T-cell (primary cell): ENCODE measurements around the gene PSMB8. TPM values are rescaled to one million over a fixed set of nuclear protein-coding genes. Genes with fewer than 3 reads are reported as not detected.
A peak's percentile ranks its signal among the peaks of the same experiment; 100 is the strongest.

Experiments used
- ATAC-seq, 4 experiments: fragments of 200-7000 bp in 3 of 4; fragments of 150-1000 bp in 1 of 4; cut with Tn5 transposase; replicated peaks in 1 of 4; 1 replicate in 3 of 4; 2 replicates in 1 of 4; pipeline ENCODE4 v1.10.0; 2021; ENCODE audit warnings: moderate library complexity in 3 of 4, mild to moderate bottlenecking in 2 of 4, moderate number of reproducible peaks in 1 of 4
- CTCF ChIA-PET, 2 donors: fragments of 300-600 bp; sonication (Branson Sonifier 250); formaldehyde crosslinking; loops; one replicate each; lab custom pipeline; 2022; ENCODE audit warnings: antibody characterized with exemption in 2 of 2; lab: Charles Lee
- POLR2A ChIA-PET, 2 donors: fragments of 300-600 bp; sonication (Branson Sonifier 250); formaldehyde crosslinking; loops; one replicate each; lab custom pipeline; 2022; ENCODE audit warnings: antibody characterized with exemption in 2 of 2; lab: Charles Lee
- DNase-seq, 35 experiments: peaks; one replicate each; pipeline versions ENCODE4 v3.0.0 to v3.0.0-alpha.2; 2013 to 2023
- H3K27ac ChIP-seq: one replicate; pipeline ENCODE4 v1.5.1; 2013; ENCODE audit warnings: low read length
- H3K27me3 ChIP-seq, 2 experiments: replicated peaks in 1 of 2; 1 replicate in 1 of 2; 2 replicates in 1 of 2; pipeline versions ENCODE4 v1.6.1 to v1.7.0; 2013; ENCODE audit warnings: low read length in 1 of 2, mixed read lengths in 1 of 2; ENCODE audit not compliant: control insufficient read depth in 2 of 2, insufficient read depth in 2 of 2; ENCODE audit errors: extremely low read depth in 1 of 2
- H3K36me3 ChIP-seq, 2 donors: 1 replicate in 1 of 2; 2 replicates in 1 of 2; pipeline versions ENCODE4 v1.6.1 to v1.7.0; 2013; ENCODE audit warnings: low read length in 1 of 2; ENCODE audit not compliant: control insufficient read depth in 2 of 2, insufficient read depth in 1 of 2; ENCODE audit errors: extremely low read depth in 1 of 2
- H3K4me1 ChIP-seq, 2 experiments: 1 replicate in 1 of 2; 2 replicates in 1 of 2; pipeline versions ENCODE4 v1.6.1 to v1.7.0; 2013; ENCODE audit warnings: low read length in 2 of 2, mixed read lengths in 1 of 2; ENCODE audit not compliant: insufficient read depth in 2 of 2, control insufficient read depth in 1 of 2; ENCODE audit errors: extremely low read depth in 1 of 2
- H3K4me3 ChIP-seq, 2 donors: 1 replicate in 1 of 2; 2 replicates in 1 of 2; pipeline versions ENCODE4 v1.5.1 to v1.7.0; 2013; ENCODE audit warnings: mild to moderate bottlenecking in 2 of 2, low read length in 1 of 2, moderate library complexity in 1 of 2; ENCODE audit not compliant: control insufficient read depth in 1 of 2; ENCODE audit errors: extremely low read depth in 1 of 2
- H3K9me3 ChIP-seq: 2 replicates; pipeline ENCODE4 v1.7.0; 2013
- H3K27ac Mint-ChIP-seq, 2 donors: one replicate each; pipeline ENCODE4 v1.8.0; 2020 to 2021; ENCODE audit warnings: mild to moderate bottlenecking in 2 of 2, mixed read lengths in 2 of 2
- H3K27me3 Mint-ChIP-seq, 2 donors: one replicate each; pipeline ENCODE4 v1.8.0; 2021 to 2022; ENCODE audit warnings: mixed read lengths in 2 of 2
- H3K36me3 Mint-ChIP-seq: one replicate; pipeline ENCODE4 v1.8.0; 2021; ENCODE audit warnings: mixed read lengths
- H3K4me1 Mint-ChIP-seq, 3 donors: one replicate each; pipeline ENCODE4 v1.8.0; 2020 to 2022; ENCODE audit warnings: mixed read lengths in 3 of 3, mild to moderate bottlenecking in 1 of 3
- H3K4me3 Mint-ChIP-seq, 3 donors: one replicate each; pipeline ENCODE4 v1.8.0; 2020 to 2022; ENCODE audit warnings: mild to moderate bottlenecking in 3 of 3, mixed read lengths in 3 of 3, moderate library complexity in 3 of 3
- H3K9me3 Mint-ChIP-seq, 3 donors: one replicate each; pipeline ENCODE4 v1.8.0; 2020 to 2022; ENCODE audit warnings: mixed read lengths in 3 of 3
- WGBS: methylation state at CpG from one replicate; pipeline ENCODE4 v1.1.5; 2013; ENCODE audit warnings: missing lambda C conversion rate; ENCODE audit not compliant: insufficient coverage; 5-methylcytosine and 5-hydroxymethylcytosine counted together
- total RNA-seq, 35 experiments: library from RNA in 6 of 35; stranded (reverse) in 6 of 35; fragments of 120-200 nt in 1 of 35; gene quantifications; one replicate each; pipeline versions ENCODE4 v1.2.1 to v1.2.4 and lab custom pipeline; 2013 to 2026

Gene PSMB8
- total RNA-seq, 5 donors from 2014 or later (not counting 1 experiment from before 2014, with no cell fraction given): 131 to 171 (median 150) TPM

DNA sequence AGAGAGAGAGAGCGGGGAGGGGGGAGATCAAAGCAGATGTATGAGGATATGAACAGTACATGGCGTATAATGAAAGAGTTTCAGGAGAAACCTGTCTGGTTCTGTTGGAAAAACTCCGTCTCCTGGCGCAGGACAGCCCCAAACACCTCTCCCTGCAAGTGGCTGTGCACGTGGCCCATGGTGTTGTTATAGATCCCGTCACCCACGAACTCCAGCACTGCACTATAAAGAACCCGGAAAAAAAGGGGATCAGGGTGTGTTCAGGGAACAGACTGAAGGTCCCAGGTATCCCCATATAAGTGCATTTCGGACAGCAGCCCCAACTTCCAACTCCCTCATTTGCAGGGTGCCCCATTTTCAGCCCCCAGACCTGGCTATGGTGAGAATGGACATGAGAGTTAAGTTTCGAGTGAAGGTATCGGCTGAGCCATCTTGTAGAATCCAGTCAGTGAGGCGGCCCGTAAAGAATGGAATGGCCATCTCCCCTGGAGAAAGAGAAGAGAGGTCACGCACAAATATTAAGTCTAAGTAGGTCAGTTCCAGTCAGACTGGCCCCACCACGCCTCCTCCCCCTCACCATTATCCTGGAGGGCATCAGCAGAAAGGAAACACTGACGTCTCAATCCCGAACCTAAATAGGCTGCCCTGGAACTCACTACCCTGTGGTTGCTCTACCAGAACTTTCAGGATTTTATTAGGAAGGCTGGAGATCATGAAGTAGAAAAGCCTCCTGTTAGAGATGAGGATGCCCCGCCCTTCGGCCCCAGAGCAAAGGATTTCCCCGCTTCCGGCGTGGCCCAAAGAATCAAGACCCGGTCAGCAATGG is 8.4 kb upstream of the PSMB8 start:
- H3K4me1 ChIP-seq: peaks cover 45 to 69% of the 10 kb centered on the region in 2 experiments
- Mint-ChIP-seq H3K9me3 (no peaks in the 10 kb centered on the region), H3K4me1 (peaks cover 72 to 88% (median 74%) of the 10 kb centered on the region in 3 donors), H3K27me3 (no peaks in the 10 kb centered on the region), H3K27ac (peak overlapping the region; percentile 98 to 100), H3K36me3 (peaks cover 66% of the 10 kb centered on the region), H3K4me3 (peak overlapping the region; percentile 98 to 99 (median 98))
- peaks cover 11 to 61% of the 10 kb centered on the region in 2 donors for H3K36me3 ChIP-seq
- ChIA-PET CTCF (interaction anchor here in 1 of 2 donors (1.3 to 5.9 kb wide), 5 partner anchors 7 to 16 kb away, joined by 8 to 236 read pairs (median 65); partner anchors contain the start of genes PSMB8 and TAP2), POLR2A (interaction anchor here (1.5 to 2.2 kb wide), 4 partner anchors 7 to 120 kb away, joined by 10 to 24 read pairs (median 24); partner anchors contain the start of genes PSMB8 (in 1 of the 2) and TAP2 (in 1 of the 2))
- DNase-seq: peak in 1 of 35 experiments; percentile 47
- peak overlapping the region; percentile 99 for H3K27ac ChIP-seq
- ATAC-seq: no peak
- H3K9me3 ChIP-seq: no peaks in the 10 kb centered on the region
- no peaks in the 10 kb centered on the region for H3K27me3 ChIP-seq
- 4% methylated on average over 9 of the region's 23 CpGs for WGBS
- peak overlapping the region; percentile 85 to 95 for H3K4me3 ChIP-seq

- no peak for ATAC-seq
- H3K27ac Mint-ChIP-seq: peak overlapping the region; percentile 98 to 100
- peaks cover 67% of the 10 kb centered on the region for H3K36me3 Mint-ChIP-seq
- H3K27me3 Mint-ChIP-seq: no peaks in the 10 kb centered on the region
- no CpG with 5 or more reads among the region's 4 CpGs for WGBS
- Histone ChIP-seq H3K36me3 (peaks cover 14 to 66% of the 10 kb centered on the region in 2 donors), H3K9me3 (no peaks in the 10 kb centered on the region), H3K27ac (peak overlapping the region; percentile 99), H3K4me1 (peaks cover 53 to 73% of the 10 kb centered on the region in 2 experiments), H3K27me3 (no peaks in the 10 kb centered on the region), H3K4me3 (peak overlapping the region in 1 of 2 donors; percentile 95)
- ChIA-PET POLR2A (interaction anchor here (0.6 to 0.9 kb wide), 3 partner anchors 14 to 120 kb away, joined by 3 read pairs; no protein-coding TSS in a partner anchor), CTCF (interaction anchor here (0.6 to 2.0 kb wide), 4 partner anchors 9 to 17 kb away, joined by 3 to 18 read pairs (median 10); partner anchors contain the start of gene TAP2 (in 2 of the 2))
- H3K9me3 Mint-ChIP-seq: no peaks in the 10 kb centered on the region
- no peak for DNase-seq
- peaks cover 73 to 90% (median 75%) of the 10 kb centered on the region in 3 donors for H3K4me1 Mint-ChIP-seq
- H3K4me3 Mint-ChIP-seq: peak overlapping the region; percentile 98 to 99 (median 98)
Observed at GRCh38 chr6:32851025-32851424, 7.2 kb upstream of the PSMB8 start.

GRCh38 chr6:32849126-32849525 is 5.3 kb upstream of the PSMB8 start:
- no peaks in the 10 kb centered on the region for H3K9me3 ChIP-seq
- peaks cover 14 to 72% of the 10 kb centered on the region in 2 donors for H3K36me3 ChIP-seq
- H3K4me3 Mint-ChIP-seq: peak overlapping the region; percentile 22 to 100 (median 98)
- ATAC-seq: no peak
- 43% methylated on average over 2 of the region's 6 CpGs for WGBS
- no peaks in the 10 kb centered on the region for H3K27me3 Mint-ChIP-seq
- no peak overlapping the region for H3K4me3 ChIP-seq
- H3K27me3 ChIP-seq: no peaks in the 10 kb centered on the region
- DNase-seq: no peak
- peaks cover 67 to 86% (median 75%) of the 10 kb centered on the region in 3 donors for H3K4me1 Mint-ChIP-seq
- POLR2A ChIA-PET: no interaction called here
- peaks cover 44 to 73% of the 10 kb centered on the region in 2 experiments for H3K4me1 ChIP-seq
- CTCF ChIA-PET: interaction anchor here in 1 of 2 donors (0.6 kb wide), 1 partner anchor 11 kb away, joined by 3 read pairs; no protein-coding TSS in a partner anchor
- peak overlapping the region; percentile 81 to 100 for H3K27ac Mint-ChIP-seq
- H3K9me3 Mint-ChIP-seq: no peaks in the 10 kb centered on the region
- H3K27ac ChIP-seq: peak overlapping the region; percentile 44
- H3K36me3 Mint-ChIP-seq: peaks cover 70% of the 10 kb centered on the region

DNA sequence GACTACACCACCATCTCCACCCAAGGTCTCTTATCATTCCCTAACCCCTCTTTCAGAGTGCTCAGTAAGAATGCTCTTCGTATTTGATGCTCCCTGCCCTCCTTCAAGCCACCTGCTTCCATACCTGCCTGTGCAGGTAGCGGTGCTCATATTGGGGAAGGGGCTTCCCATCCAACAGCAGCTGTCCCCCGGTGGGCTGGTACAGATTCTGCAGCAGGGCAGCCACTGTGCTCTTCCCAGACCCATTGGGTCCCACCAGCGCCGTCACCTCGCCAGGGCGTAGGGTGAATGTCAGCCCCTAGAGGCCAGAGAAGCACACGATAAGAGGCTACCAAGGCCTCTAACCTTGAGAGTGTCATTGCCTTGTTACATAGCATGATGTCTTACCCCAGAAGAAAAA is 3.9 kb upstream of the PSMB8 start:
- Histone ChIP-seq H3K36me3 (peaks cover 14 to 74% of the 10 kb centered on the region in 2 donors), H3K4me1 (peaks cover 48 to 75% of the 10 kb centered on the region in 2 experiments), H3K27me3 (no peaks in the 10 kb centered on the region), H3K4me3 (no peak overlapping the region), H3K27ac (peak overlapping the region; percentile 44), H3K9me3 (no peaks in the 10 kb centered on the region)
- H3K9me3 Mint-ChIP-seq: no peaks in the 10 kb centered on the region
- DNase-seq (no peak), ATAC-seq (no peak)
- peak overlapping the region; percentile 81 to 100 for H3K27ac Mint-ChIP-seq
- ChIA-PET CTCF (no interaction called here), POLR2A (no interaction called here)
- H3K27me3 Mint-ChIP-seq: no peaks in the 10 kb centered on the region
- H3K4me3 Mint-ChIP-seq: peak overlapping the region; percentile 98 to 100 (median 100)
- peaks cover 74% of the 10 kb centered on the region for H3K36me3 Mint-ChIP-seq
- 100% methylated on average over 1 of the region's 8 CpGs for WGBS
- peaks cover 72 to 94% (median 80%) of the 10 kb centered on the region in 3 donors for H3K4me1 Mint-ChIP-seq

DNA sequence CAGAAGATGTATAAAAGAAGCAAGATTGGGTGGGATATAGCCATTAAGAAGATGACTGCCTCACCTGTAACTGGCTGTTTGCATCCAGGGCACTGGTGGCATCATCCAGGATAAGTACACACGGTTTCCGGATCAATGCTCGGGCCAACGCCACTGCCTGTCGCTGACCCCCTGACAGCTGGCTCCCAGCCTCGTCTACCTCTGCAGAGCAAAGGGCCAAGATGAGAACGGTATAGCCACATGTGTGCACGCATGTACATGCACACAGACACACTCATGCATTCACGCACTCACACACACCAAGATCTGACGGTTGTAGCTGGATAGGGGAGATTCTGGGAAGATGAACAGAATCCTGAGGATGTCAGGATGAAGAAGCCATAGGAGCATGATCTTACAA is 3.2 kb upstream of the PSMB8 start:
- POLR2A ChIA-PET: no interaction called here
- 92% methylated on average over 5 of the region's 10 CpGs for WGBS
- Histone ChIP-seq H3K27ac (peak overlapping the region; percentile 100), H3K27me3 (no peaks in the 10 kb centered on the region), H3K4me1 (peaks cover 52 to 77% of the 10 kb centered on the region in 2 experiments), H3K36me3 (peaks cover 14 to 79% of the 10 kb centered on the region in 2 donors), H3K9me3 (no peaks in the 10 kb centered on the region), H3K4me3 (no peak overlapping the region)
- Mint-ChIP-seq H3K36me3 (peaks cover 75% of the 10 kb centered on the region), H3K27ac (peak overlapping the region; percentile 81 to 100), H3K9me3 (no peaks in the 10 kb centered on the region), H3K4me1 (peaks cover 77 to 94% (median 81%) of the 10 kb centered on the region in 3 donors), H3K27me3 (no peaks in the 10 kb centered on the region), H3K4me3 (peak overlapping the region; percentile 98 to 100 (median 100))
- DNase-seq (no peak), ATAC-seq (no peak)
- CTCF ChIA-PET: interaction anchor here in 1 of 2 donors (1.1 kb wide), 1 partner anchor 9 kb away, joined by 3 read pairs; the partner anchor contains the start of gene TAP2
